ENCODE results near the gene ORC5.

- TF ChIP-seq EZH2phosphoT487 (IDR thresholded peaks at IDR 0.05; ENCODE audit: low read depth) = no peak
- TF ChIP-seq CTCF (IDR thresholded peaks at IDR 0.05; ENCODE audit: low read depth, low read length) = no peak
These were observed 31.5 kb downstream of the ORC5 start for GRCh38 chr7:104176332-104176731.

Data from OCI-LY3 (cell line).